K562 (cell line): ENCODE results near the gene RIPPLY3. TPM values are rescaled to one million over a fixed set of nuclear protein-coding genes. Genes with fewer than 3 reads are reported as not detected.

Experiments
- ATAC-seq: fragments of 200-7000 bp; cut with Tn5 transposase; 3 replicates; pipeline ENCODE4 v1.9.1; 2020; ENCODE audit warnings: moderate library complexity
- BruUV-seq: library from RNA; stranded (reverse); fragments of 400-500 nt; replicated peaks from 2 replicates; lab custom pipeline; 2021; lab: Mats Ljungman, UMichigan
- CTCF ChIA-PET: fragments of 300-600 bp; formaldehyde crosslinking; extraction: SDS; loops from one replicate; lab custom pipeline; 2021; ENCODE audit warnings: low intra/inter-chr PET ratio; lab: Yijun Ruan, JAX
- POLR2A ChIA-PET: fragments of 300-600, 350-650 bp; sonication (Branson Sonifier 250); formaldehyde crosslinking; extraction: SDS; loops from one replicate; lab custom pipeline; 2021; ENCODE audit warnings: antibody characterized with exemption, inconsistent platforms; lab: Yijun Ruan, JAX
- DNase-seq, 4 experiments: peaks; one replicate each; pipeline versions ENCODE4 v3.0.0 to v3.0.0-alpha.2; 2011 to 2018; ENCODE audit warnings: low spot score in 3 of 4, mixed read lengths in 3 of 4; ENCODE audit errors: extremely low read depth in 1 of 4
- FAIRE-seq: peaks from 2 replicates; lab custom pipeline; 2011; peaks lifted over from hg19 to GRCh38; lab: Jason Lieb, UNC
- H2AFZ ChIP-seq: 2 replicates; pipeline ENCODE4 v1.6.0; 2011; ENCODE audit warnings: low read depth, low read length, control low read depth, inconsistent platforms
- H3K27ac ChIP-seq: fragments of 200-600 bp; 3 replicates; pipeline ENCODE4 v1.8.0; 2011; ENCODE audit warnings: low read depth, mild to moderate bottlenecking, control low read depth, inconsistent platforms, low read length, moderate library complexity, mixed read lengths; ENCODE audit errors: extremely low read depth
- H3K27me3 ChIP-seq, 2 experiments: fragments of 300-600 bp in 1 of 2; 2 replicates in 1 of 2; 3 replicates in 1 of 2; pipeline versions ENCODE4 v1.6.0 to v1.8.0; 2011; ENCODE audit warnings: inconsistent platforms in 2 of 2, low read length in 2 of 2, mild to moderate bottlenecking in 1 of 2, mixed read lengths in 1 of 2, moderate library complexity in 1 of 2; ENCODE audit not compliant: control insufficient read depth in 2 of 2, insufficient read depth in 2 of 2
- H3K36me3 ChIP-seq: fragments of 300-600 bp; 3 replicates; pipeline ENCODE4 v1.8.0; 2011; ENCODE audit warnings: mild to moderate bottlenecking, low read length, inconsistent platforms; ENCODE audit not compliant: control insufficient read depth, insufficient read depth
- H3K4me1 ChIP-seq, 2 experiments: fragments of 200-600 bp in 1 of 2; replicated peaks in 1 of 2; 2 replicates in 1 of 2; 3 replicates in 1 of 2; pipeline versions ENCODE4 v1.5.1 to v1.8.0; 2011; ENCODE audit warnings: inconsistent platforms in 2 of 2, low read length in 2 of 2, mild to moderate bottlenecking in 1 of 2, mixed read lengths in 1 of 2, moderate library complexity in 1 of 2; ENCODE audit not compliant: control insufficient read depth in 2 of 2, insufficient read depth in 2 of 2
- H3K4me2 ChIP-seq: 2 replicates; pipeline ENCODE4 v1.6.1; 2011; ENCODE audit warnings: low read length, control low read depth, inconsistent platforms, mixed read lengths; ENCODE audit not compliant: insufficient read depth
- H3K4me3 ChIP-seq: fragments of 200-600 bp; sonication (generic), shearing (Covaris generic); 2 replicates; pipeline ENCODE4 v1.5.1; 2016; ENCODE audit warnings: control low read depth, inconsistent platforms
- H3K79me2 ChIP-seq: fragments of 200-600 bp; 3 replicates; pipeline ENCODE4 v1.8.0; 2011; ENCODE audit warnings: low read length, inconsistent platforms; ENCODE audit not compliant: control insufficient read depth, insufficient read depth
- H3K9ac ChIP-seq, 2 experiments: 2 replicates each; pipeline versions ENCODE4 v1.6.0 to v1.6.1; 2011; ENCODE audit warnings: low read depth in 2 of 2, low read length in 2 of 2, control low read depth in 1 of 2, inconsistent platforms in 1 of 2, mild to moderate bottlenecking in 1 of 2, mixed read lengths in 1 of 2; ENCODE audit not compliant: insufficient read depth in 1 of 2
- H3K9me1 ChIP-seq: one replicate; pipeline ENCODE4 v1.6.0; 2011; ENCODE audit warnings: inconsistent platforms, mild to moderate bottlenecking, low read length, moderate library complexity; ENCODE audit not compliant: control insufficient read depth, insufficient read depth
- H3K9me3 ChIP-seq: replicated peaks from 2 replicates; pipeline ENCODE4 v1.5.1; 2011; ENCODE audit warnings: low read depth, low read length, inconsistent platforms; ENCODE audit not compliant: control insufficient read depth, insufficient read depth
- H4K20me1 ChIP-seq: replicated peaks from 2 replicates; pipeline ENCODE4 v1.6.1; 2011; ENCODE audit warnings: low read length, inconsistent platforms, mixed read lengths; ENCODE audit not compliant: control insufficient read depth, insufficient read depth
- CREM ChIP-seq: IDR thresholded peaks from 2 replicates; pipeline ENCODE4 v1.6.1; 2014; ENCODE audit warnings: antibody characterized with exemption, low read depth
- EP300 ChIP-seq: IDR thresholded peaks from 2 replicates; pipeline ENCODE4 v1.6.1; 2012; ENCODE audit warnings: low read length, improper control_type of control experiment
- FOSL1 ChIP-seq: fragments of 200-800 bp; sonication (Bioruptor generic); conservative IDR thresholded peaks from 2 replicates; pipeline ENCODE4 v1.6.1; 2016; ENCODE audit warnings: missing genetic modification characterization, missing compliant biosample characterization
- FOXJ2 ChIP-seq: fragments of 200-800 bp; sonication (Bioruptor generic); IDR thresholded peaks from 2 replicates; pipeline ENCODE4 v1.6.1; 2016; ENCODE audit warnings: missing genetic modification characterization, missing compliant biosample characterization
- FOXP1 ChIP-seq: sonication (generic); formaldehyde crosslinking; IDR thresholded peaks from 2 replicates; pipeline ENCODE4 v1.8.0; 2022; ENCODE audit warnings: mild to moderate bottlenecking, missing genetic modification reagents
- HDAC8 ChIP-seq: fragments of 450-650 bp; IDR thresholded peaks from 2 replicates; pipeline ENCODE4 v1.6.1; 2016; ENCODE audit warnings: mild to moderate bottlenecking, missing genetic modification characterization, moderate library complexity, missing compliant biosample characterization
- HMGN3 ChIP-seq: IDR thresholded peaks from 2 replicates; pipeline ENCODE4 v1.6.1; 2011; ENCODE audit warnings: borderline replicate concordance, low read depth, mild to moderate bottlenecking, mixed read lengths, low read length; ENCODE audit not compliant: insufficient read length; ENCODE audit errors: extremely low read depth
- POLR2G ChIP-seq: fragments of 200-400 bp; formaldehyde crosslinking; IDR thresholded peaks from 2 replicates; pipeline ENCODE4 v1.6.1; 2017; ENCODE audit warnings: low read depth, mild to moderate bottlenecking, antibody characterized with exemption, low read length, moderate library complexity
- SRF ChIP-seq, 2 experiments: fragments of 250-450, 450-650 bp in 1 of 2; sonication (Bioruptor Pico) in 1 of 2; sonication (generic) in 1 of 2; formaldehyde crosslinking; IDR thresholded peaks; 2 replicates each; pipeline versions ENCODE4 v1.5.0 to v1.5.1; 2020 to 2022; ENCODE audit warnings: mild to moderate bottlenecking in 1 of 2, missing genetic modification reagents in 1 of 2
- TBL1XR1 ChIP-seq, 2 experiments: IDR thresholded peaks; 2 replicates each; pipeline ENCODE4 v1.6.1; 2012; ENCODE audit warnings: improper control_type of control experiment in 2 of 2, low read length in 2 of 2, mild to moderate bottlenecking in 1 of 2
- ZKSCAN8 ChIP-seq: fragments of 200-800 bp; sonication (Bioruptor generic); IDR thresholded peaks from 2 replicates; pipeline ENCODE4 v1.6.1; 2016; ENCODE audit warnings: missing genetic modification characterization, missing compliant biosample characterization
- ZNF584 ChIP-seq: fragments of 200-800 bp; sonication (Bioruptor generic); IDR thresholded peaks from 2 replicates; pipeline ENCODE4 v1.6.1; 2016; ENCODE audit warnings: low read depth, mild to moderate bottlenecking, missing genetic modification characterization, missing compliant biosample characterization
- ZNF75A ChIP-seq: fragments of 450-650 bp; formaldehyde crosslinking; IDR thresholded peaks from 2 replicates; pipeline ENCODE4 v1.4.0; 2020; ENCODE audit warnings: mild to moderate bottlenecking
- ZNF785 ChIP-seq: fragments of 250-450 bp; sonication (Bioruptor Pico); IDR thresholded peaks from 2 replicates; pipeline ENCODE4 v1.4.0; 2020; ENCODE audit warnings: mild to moderate bottlenecking
- WGBS: fragments of 100-300 bp; shearing (Covaris generic); methylation state at CpG from one replicate; pipeline ENCODE4 v1.1.6; 2016; ENCODE audit warnings: low coverage, mixed read lengths; ENCODE audit not compliant: insufficient coverage; ENCODE audit errors: missing lambda C conversion rate; 5-methylcytosine and 5-hydroxymethylcytosine counted together
- in situ Hi-C: fragments of 300-500 bp; cut with MboI; formaldehyde crosslinking; loops from 4 replicates; pipeline ENCODE4 v1.15.0; 2018; ENCODE audit warnings: inconsistent platforms, mixed read lengths
- intact Hi-C: fragments of 100-400 bp; cut with micrococcal nuclease; formaldehyde crosslinking; loops from 2 replicates; pipeline ENCODE4 v1.14.2; 2022
- polyA plus RNA-seq, 8 experiments: library from polyadenylated mRNA; depleted of rRNA in 4 of 8; stranded (reverse) in 5 of 8; unstranded in 3 of 8; fragments of >200 nt; fragmentation: Nextera tagmentation in 2 of 8; fragmentation: Illumina TruSeq in 1 of 8; extraction: Ambion mirVana in 2 of 8; extraction: Trizol in 1 of 8; gene quantifications; 2 replicates each; pipeline versions ENCODE4 v1.2.1 to v1.2.3, GENCODE V29; 2011 to 2014; ENCODE audit warnings: inconsistent platforms in 1 of 8, missing spikeins in 1 of 8
- total RNA-seq, 7 experiments: library from RNA; depleted of rRNA in 6 of 7; stranded (reverse); fragments of >200 nt in 6 of 7; fragmentation: Illumina TruSeq in 2 of 7; extraction: Trizol in 2 of 7; gene quantifications; 2 replicates each; pipeline versions ENCODE4 v1.2.1 to v1.2.3, GENCODE V29; 2011 to 2021; ENCODE audit warnings: low replicate concordance in 1 of 7
- TF ChIP-seq, protein P1 (sequence below): fragments of 250-450 bp; sonication (Bioruptor Pico); IDR thresholded peaks from 2 replicates; pipeline ENCODE4 v1.5.0; 2021
- TF ChIP-seq, protein P2 (sequence below): fragments of 250-450 bp; sonication (Bioruptor Pico); IDR thresholded peaks from 2 replicates; pipeline ENCODE4 v1.5.0; 2020; ENCODE audit warnings: mild to moderate bottlenecking
- TF ChIP-seq, protein P3 (sequence below): fragments of 200-800 bp; sonication (Bioruptor generic); IDR thresholded peaks from 2 replicates; pipeline ENCODE4 v1.6.1; 2017; ENCODE audit warnings: missing genetic modification characterization, missing compliant biosample characterization

The RIPPLY3 gene
- total and polyA plus RNA-seq, 9 of the 15 experiments (the other 6 are each of a cell fraction or from before 2014, with no cell fraction given), result not detected

DNA sequence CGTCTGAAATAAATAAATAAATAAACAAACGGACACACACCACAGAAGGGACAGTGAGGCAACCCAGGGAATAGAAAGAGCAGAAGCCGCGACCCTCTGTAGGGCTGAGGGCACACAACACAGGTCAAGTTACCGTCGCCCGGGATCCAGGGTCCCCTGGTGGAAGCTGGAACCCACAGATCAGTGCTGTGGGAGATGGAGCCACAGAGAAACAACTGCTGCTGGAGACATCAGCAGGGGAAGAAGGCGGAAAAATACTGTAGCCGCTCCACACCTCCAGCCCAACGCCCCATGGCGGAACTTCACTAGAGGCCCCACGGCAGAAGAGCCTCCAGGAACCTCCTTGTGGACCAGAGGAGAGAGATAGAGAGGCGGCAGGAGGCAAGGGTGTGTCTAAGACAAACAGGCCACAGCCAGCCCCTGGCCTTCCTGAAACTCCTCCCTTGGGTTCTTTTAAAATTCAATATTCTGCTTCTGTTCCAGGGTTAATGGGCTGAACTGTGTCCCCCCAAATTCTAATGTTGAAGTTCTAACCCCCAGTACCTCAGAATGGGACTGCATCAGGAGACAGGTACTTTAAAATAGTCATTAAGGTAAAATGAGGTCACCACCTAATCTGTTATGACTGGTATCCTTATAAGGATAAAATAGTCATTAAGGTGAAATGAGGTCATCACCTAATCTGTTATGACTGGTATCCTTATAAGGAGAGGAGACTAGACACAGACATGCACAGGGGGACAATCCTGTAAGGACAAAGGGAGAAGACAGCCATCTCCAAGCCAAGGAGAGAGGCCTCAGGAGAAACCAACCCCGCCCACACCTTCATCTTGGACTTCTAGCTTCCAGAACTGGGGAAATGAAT, 32.3 kb upstream of the RIPPLY3 start:
- Histone ChIP-seq H3K4me2 (peak overlapping the region; percentile 19; the same call in 1 of the 2 replicates), H4K20me1 (no peaks in the 10 kb centered on the region), H3K9me3 (no peaks in the 10 kb centered on the region), H3K27me3 (no peaks in the 10 kb centered on the region), H2AFZ (peak overlapping the region; percentile 21), H3K4me1 (peaks cover 14 to 16% of the 10 kb centered on the region in 2 experiments), H3K27ac (peak overlapping the region; percentile 73; the same call in 2 of the 3 replicates), H3K36me3 (no peaks in the 10 kb centered on the region; the same call in 2 of the 3 replicates), H3K79me2 (no peaks in the 10 kb centered on the region), H3K9me1 (no peaks in the 10 kb centered on the region), H3K9ac (peak overlapping the region; percentile 27 to 67; a peak in 2 of 4 replicates), H3K4me3 (no peak overlapping the region)
- intact Hi-C loops (no loop called here), in situ Hi-C loops (loop anchor here (10.0 kb wide), 1 partner anchor 111 kb away; no protein-coding TSS in a partner anchor)
- no peak for FAIRE-seq
- peak in 2 of 4 experiments; percentile 30 to 45 for DNase-seq
- ChIA-PET POLR2A (interaction anchor here (0.5 to 4.0 kb wide), 4 partner anchors 8 to 113 kb away, joined by 3 to 14 read pairs (median 4); partner anchors contain the start of gene HLCS), CTCF (no interaction called here)
- peak; percentile 82 for ATAC-seq
- 60% methylated on average over 14 of the region's 14 CpGs for WGBS
- no TSS peak for BruUV-seq
- TF ChIP-seq HMGN3 (no peak), POLR2G (no peak), FOSL1 (tag) (peak; percentile 85), HDAC8 (tag) (0 out of 2 replicates have a peak, but pooled peaks have one; percentile 44), FOXJ2 (tag) (0 out of 2 replicates have a peak, but pooled peaks have one; percentile 51), ZKSCAN8 (CRISPR knock-in tag) (peak; percentile 49; the same call in 1 of the 2 replicates), ZNF785 (CRISPR knock-in tag) (no peak), EP300 (peak; percentile 38; the same call in 1 of the 2 replicates), SRF (CRISPR knock-in tag; IDR thresholded peaks at IDR 0.05) (peak; percentile 71 to 97; a peak in 3 of 4 replicates), ZNF584 (CRISPR knock-in tag) (peak; percentile 86), FOXP1 (no peak), ZNF75A (CRISPR knock-in tag) (no peak), TBL1XR1 (IDR thresholded peaks at IDR 0.05; ENCODE audit: low read length in 2 of 2) (peak in 1 of 2 experiments; percentile 29; a peak in 1 of 4 replicates), CREM (peak; percentile 77)
- TF ChIP-seq, protein P1, sequence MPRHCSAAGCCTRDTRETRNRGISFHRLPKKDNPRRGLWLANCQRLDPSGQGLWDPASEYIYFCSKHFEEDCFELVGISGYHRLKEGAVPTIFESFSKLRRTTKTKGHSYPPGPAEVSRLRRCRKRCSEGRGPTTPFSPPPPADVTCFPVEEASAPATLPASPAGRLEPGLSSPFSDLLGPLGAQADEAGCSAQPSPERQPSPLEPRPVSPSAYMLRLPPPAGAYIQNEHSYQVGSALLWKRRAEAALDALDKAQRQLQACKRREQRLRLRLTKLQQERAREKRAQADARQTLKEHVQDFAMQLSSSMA (CRISPR knock-in tag), result no peak
- TF ChIP-seq, protein P2, sequence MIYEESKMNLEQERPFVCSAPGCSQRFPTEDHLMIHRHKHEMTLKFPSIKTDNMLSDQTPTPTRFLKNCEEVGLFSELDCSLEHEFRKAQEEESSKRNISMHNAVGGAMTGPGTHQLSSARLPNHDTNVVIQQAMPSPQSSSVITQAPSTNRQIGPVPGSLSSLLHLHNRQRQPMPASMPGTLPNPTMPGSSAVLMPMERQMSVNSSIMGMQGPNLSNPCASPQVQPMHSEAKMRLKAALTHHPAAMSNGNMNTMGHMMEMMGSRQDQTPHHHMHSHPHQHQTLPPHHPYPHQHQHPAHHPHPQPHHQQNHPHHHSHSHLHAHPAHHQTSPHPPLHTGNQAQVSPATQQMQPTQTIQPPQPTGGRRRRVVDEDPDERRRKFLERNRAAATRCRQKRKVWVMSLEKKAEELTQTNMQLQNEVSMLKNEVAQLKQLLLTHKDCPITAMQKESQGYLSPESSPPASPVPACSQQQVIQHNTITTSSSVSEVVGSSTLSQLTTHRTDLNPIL, result no peak
- TF ChIP-seq, protein P3, sequence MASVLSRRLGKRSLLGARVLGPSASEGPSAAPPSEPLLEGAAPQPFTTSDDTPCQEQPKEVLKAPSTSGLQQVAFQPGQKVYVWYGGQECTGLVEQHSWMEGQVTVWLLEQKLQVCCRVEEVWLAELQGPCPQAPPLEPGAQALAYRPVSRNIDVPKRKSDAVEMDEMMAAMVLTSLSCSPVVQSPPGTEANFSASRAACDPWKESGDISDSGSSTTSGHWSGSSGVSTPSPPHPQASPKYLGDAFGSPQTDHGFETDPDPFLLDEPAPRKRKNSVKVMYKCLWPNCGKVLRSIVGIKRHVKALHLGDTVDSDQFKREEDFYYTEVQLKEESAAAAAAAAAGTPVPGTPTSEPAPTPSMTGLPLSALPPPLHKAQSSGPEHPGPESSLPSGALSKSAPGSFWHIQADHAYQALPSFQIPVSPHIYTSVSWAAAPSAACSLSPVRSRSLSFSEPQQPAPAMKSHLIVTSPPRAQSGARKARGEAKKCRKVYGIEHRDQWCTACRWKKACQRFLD (CRISPR knock-in tag), result peak; percentile 91; the same call in 1 of the 2 replicates
